Right ventricle myocardium inferior (tissue), 1 donor: ENCODE measurements around the gene MCF2. TPM values are rescaled to one million over a fixed set of nuclear protein-coding genes. Genes with fewer than 3 reads are reported as not detected.

ENCODE experiments used
- ATAC-seq: fragments of 200-7000 bp; cut with Tn5 transposase; one replicate; pipeline ENCODE4 v1.9.1; 2020; ENCODE audit warnings: mild to moderate bottlenecking, moderate library complexity
- DNase-seq: peaks from one replicate; pipeline ENCODE4 v3.0.0; 2021; ENCODE audit errors: missing footprints
- intact Hi-C: fragments of 100-400 bp; cut with DNase I; formaldehyde crosslinking; loops from one replicate; pipeline ENCODE4 v1.11.0; 2022
- total RNA-seq: library from RNA; stranded (reverse); fragmentation: NEBNext Ultra II Directional; extraction: Animal tissue kit (Norgen Biotek cat#: 25700); gene quantifications from one replicate; pipeline ENCODE4 v1.2.1, GENCODE V29; 2021
- donor health status: DM: no; HTN: yes; CAD: no; lungs with severe emphysema.

MCF2 gene
- total RNA-seq, 1 donor from 2014 or later: 0.30 TPM

- ATAC-seq (no peak), DNase-seq (no peak)
- intact Hi-C loops: no loop called here
Observed at GRCh38 chrX:139642241-139642927, 65.6 kb downstream of the MCF2 start.

- DNase-seq (no peak), ATAC-seq (no peak)
- intact Hi-C loops: no loop called here
Observed at GRCh38 chrX:139640259-139640658, 67.7 kb downstream of the MCF2 start.

GRCh38 chrX:139639253-139639652 is 68.7 kb downstream of the MCF2 start:
- no peak for ATAC-seq
- intact Hi-C loops: no loop called here
- DNase-seq: no peak

GRCh38 chrX:139600105-139600504 is 107.9 kb downstream of the MCF2 start:
- intact Hi-C loops: no loop called here
- DNase-seq (no peak), ATAC-seq (no peak)

GRCh38 chrX:139596068-139596467 is 111.9 kb downstream of the MCF2 start:
- DNase-seq (no peak), ATAC-seq (no peak)
- intact Hi-C loops: no loop called here

GRCh38 chrX:139585613-139586012 is 122.4 kb downstream of the MCF2 start:
- intact Hi-C loops: no loop called here
- DNase-seq: no peak
- ATAC-seq: no peak

GRCh38 chrX:139581068-139581467 is 126.9 kb downstream of the MCF2 start:
- DNase-seq: no peak
- ATAC-seq: no peak
- intact Hi-C loops: no loop called here

GRCh38 chrX:139566981-139567380 is 141.0 kb downstream of the MCF2 start:
- no peak for ATAC-seq
- DNase-seq: no peak
- intact Hi-C loops: no loop called here

- intact Hi-C loops: no loop called here
- ATAC-seq: no peak
Observed at GRCh38 chrX:139563251-139563650, 144.7 kb downstream of the MCF2 start.

GRCh38 chrX:139560221-139560620 is 147.7 kb downstream of the MCF2 start:
- ATAC-seq: no peak
- intact Hi-C loops: no loop called here
- DNase-seq: no peak

More at GRCh38 chrX:139563251-139563650, 144.7 kb downstream of the MCF2 start:
- no peak for DNase-seq

- intact Hi-C loops: loop anchor here (10.0 kb wide), 1 partner anchor 785 kb away; no protein-coding TSS in a partner anchor
- ATAC-seq (no peak), DNase-seq (no peak)
Observed at GRCh38 chrX:139559383-139560042, 148.5 kb downstream of the MCF2 start.

GRCh38 chrX:139554991-139555675 is 152.8 kb downstream of the MCF2 start:
- intact Hi-C loops: loop anchor here (10.0 kb wide), 1 partner anchor 780 kb away; no protein-coding TSS in a partner anchor
- DNase-seq: no peak
- ATAC-seq: no peak

- no peak for DNase-seq
- ATAC-seq: no peak
- intact Hi-C loops: loop anchor here (10.0 kb wide), 1 partner anchor 780 kb away; no protein-coding TSS in a partner anchor
Observed at GRCh38 chrX:139554376-139554775, 153.6 kb downstream of the MCF2 start.

- intact Hi-C loops: no loop called here
- no peak for DNase-seq
- ATAC-seq: no peak
Observed at GRCh38 chrX:139544591-139544990, 163.4 kb downstream of the MCF2 start.

- ATAC-seq (no peak), DNase-seq (no peak)
- intact Hi-C loops: no loop called here
Observed at GRCh38 chrX:139543920-139544319, 164.0 kb downstream of the MCF2 start.

- intact Hi-C loops: no loop called here
- ATAC-seq (no peak), DNase-seq (no peak)
Observed at GRCh38 chrX:139542652-139543051, 165.3 kb downstream of the MCF2 start.

GRCh38 chrX:139538907-139539790 is 168.8 kb downstream of the MCF2 start:
- DNase-seq: no peak
- intact Hi-C loops: no loop called here
- no peak for ATAC-seq

- ATAC-seq: no peak
- intact Hi-C loops: no loop called here
Observed at GRCh38 chrX:139533444-139533843, 174.5 kb downstream of the MCF2 start.

GRCh38 chrX:139532834-139533233 is 175.1 kb downstream of the MCF2 start:
- ATAC-seq (no peak), DNase-seq (no peak)
- intact Hi-C loops: no loop called here

More at GRCh38 chrX:139533444-139533843, 174.5 kb downstream of the MCF2 start:
- DNase-seq: no peak
